GM12878 (cell line): ENCODE results near the gene DDX54. TPM values are rescaled to one million over a fixed set of nuclear protein-coding genes. Genes with fewer than 3 reads are reported as not detected.

Experiments
- ATAC-seq: fragments of 200-7000 bp; cut with Tn5 transposase; 3 replicates; pipeline ENCODE4 v1.9.1; 2020; ENCODE audit warnings: mild to moderate bottlenecking, moderate library complexity
- Bru-seq: library from RNA; stranded (reverse); fragments of 400-500 nt; gene quantifications from one replicate; lab custom pipeline; 2021; lab: Mats Ljungman, UMichigan
- BruChase-seq, 2 experiments: library from RNA; stranded (reverse); fragments of 400-500 nt; gene quantifications; one replicate each; lab custom pipeline; 2021; lab: Mats Ljungman, UMichigan
- BruUV-seq: library from RNA; stranded (reverse); fragments of 400-500 nt; replicated peaks from 2 replicates; lab custom pipeline; 2021; lab: Mats Ljungman, UMichigan
- CTCF ChIA-PET: fragments of 300-600 bp; sonication (Branson Sonifier 250); formaldehyde crosslinking; extraction: SDS; loops from one replicate; lab custom pipeline; 2021; ENCODE audit warnings: inconsistent platforms; lab: Yijun Ruan, JAX
- POLR2A ChIA-PET: fragments of 350-600 bp; formaldehyde crosslinking; extraction: SDS; loops from one replicate; lab custom pipeline; 2021; ENCODE audit warnings: inconsistent platforms; lab: Charles Lee
- RAD21 ChIA-PET: fragments of 300-600 bp; sonication (Branson Sonifier 250); formaldehyde crosslinking; loops from one replicate; lab custom pipeline; 2023; ENCODE audit warnings: antibody characterized with exemption; ENCODE audit not compliant: unreplicated experiment; lab: Charles Lee
- SMC1A ChIA-PET: fragments of 300-600 bp; sonication (Branson Sonifier 250); formaldehyde crosslinking; loops from one replicate; lab custom pipeline; 2023; ENCODE audit not compliant: unreplicated experiment, uncharacterized antibody; lab: Charles Lee
- DNase-seq: peaks from one replicate; pipeline ENCODE4 v3.0.0-alpha.2; 2011; ENCODE audit warnings: low read depth, low spot score
- FAIRE-seq: peaks from 3 replicates; lab custom pipeline; 2011; peaks lifted over from hg19 to GRCh38; lab: Jason Lieb, UNC
- H2AFZ ChIP-seq: 2 replicates; pipeline ENCODE4 v1.6.0; 2011; ENCODE audit warnings: low read depth, low read length, control low read depth; ENCODE audit not compliant: control insufficient read depth
- H3K27ac ChIP-seq: 2 replicates; pipeline ENCODE4 v1.5.1; 2011; ENCODE audit warnings: control low read depth; ENCODE audit not compliant: control insufficient read depth, insufficient read depth
- H3K27me3 ChIP-seq, 2 experiments: replicated peaks in 1 of 2; 2 replicates each; pipeline versions ENCODE4 v1.6.0 to v1.6.1; 2011; ENCODE audit warnings: low read length in 1 of 2; ENCODE audit not compliant: control insufficient read depth in 2 of 2, insufficient read depth in 2 of 2
- H3K36me3 ChIP-seq, 2 experiments: 2 replicates each; pipeline ENCODE4 v1.5.1; 2011; ENCODE audit warnings: low read length in 1 of 2; ENCODE audit not compliant: control insufficient read depth in 2 of 2, insufficient read depth in 2 of 2
- H3K4me1 ChIP-seq: 2 replicates; pipeline ENCODE4 v1.6.1; 2011; ENCODE audit warnings: mild to moderate bottlenecking, low read length, moderate library complexity, mixed read lengths; ENCODE audit not compliant: control insufficient read depth, insufficient read depth
- H3K4me2 ChIP-seq: 2 replicates; pipeline ENCODE4 v1.6.0; 2011; ENCODE audit warnings: control low read depth; ENCODE audit not compliant: control insufficient read depth, insufficient read depth
- H3K4me3 ChIP-seq: fragments of 200-600 bp; sonication (generic); 2 replicates; pipeline ENCODE4 v1.5.1; 2016
- H3K79me2 ChIP-seq: 2 replicates; pipeline ENCODE4 v1.6.0; 2011; ENCODE audit warnings: low read length; ENCODE audit not compliant: control insufficient read depth, insufficient read depth
- H3K9ac ChIP-seq: 2 replicates; pipeline ENCODE4 v1.8.0; 2011; ENCODE audit warnings: low read length, control low read depth, mixed read lengths; ENCODE audit not compliant: control insufficient read depth, insufficient read depth
- H3K9me3 ChIP-seq: replicated peaks from 3 replicates; pipeline ENCODE4 v1.5.1; 2011; ENCODE audit warnings: mild to moderate bottlenecking, low read length; ENCODE audit not compliant: control insufficient read depth, insufficient read depth
- H4K20me1 ChIP-seq: 2 replicates; pipeline ENCODE4 v1.6.0; 2011; ENCODE audit not compliant: control insufficient read depth, insufficient read depth
- CREM ChIP-seq: IDR thresholded peaks from 2 replicates; pipeline ENCODE4 v1.6.1; 2014; ENCODE audit warnings: antibody characterized with exemption, low read depth
- EGR1 ChIP-seq, 2 experiments: IDR thresholded peaks; 1 replicate in 1 of 2; 2 replicates in 1 of 2; pipeline ENCODE4 v1.6.1; 2011 to 2012; ENCODE audit warnings: low read depth in 2 of 2, low read length in 2 of 2, borderline replicate concordance in 1 of 2, mild to moderate bottlenecking in 1 of 2, moderate library complexity in 1 of 2
- KAT2A ChIP-seq: conservative IDR thresholded peaks from 2 replicates; pipeline ENCODE4 v1.6.1; 2011; ENCODE audit warnings: low read depth, low read length; ENCODE audit not compliant: control insufficient read depth
- NKRF ChIP-seq: fragments of 450-650 bp; conservative IDR thresholded peaks from 2 replicates; pipeline ENCODE4 v1.6.1; 2017; ENCODE audit warnings: mild to moderate bottlenecking, moderate library complexity
- PML ChIP-seq: IDR thresholded peaks from 2 replicates; pipeline ENCODE4 v1.6.1; 2012; ENCODE audit warnings: low read length, inconsistent platforms
- SREBF1 ChIP-seq: IDR thresholded peaks from 2 replicates; pipeline ENCODE4 v1.6.1; 2012; ENCODE audit warnings: mild to moderate bottlenecking, low read length
- TAF1 ChIP-seq: IDR thresholded peaks from 2 replicates; pipeline ENCODE4 v1.6.1; 2011; ENCODE audit warnings: mild to moderate bottlenecking, low read depth, low read length, borderline replicate concordance
- ZBTB11 ChIP-seq: fragments of 450-650 bp; formaldehyde crosslinking; IDR thresholded peaks from 2 replicates; pipeline ENCODE4 v1.5.0; 2022; ENCODE audit warnings: mild to moderate bottlenecking, missing genetic modification characterization
- WGBS: methylation state at CpG from one replicate; pipeline ENCODE4 v1.1.6; 2016; ENCODE audit warnings: low lambda C conversion rate; ENCODE audit not compliant: insufficient replicate concordance, insufficient coverage; ENCODE audit errors: missing lambda C conversion rate; 5-methylcytosine and 5-hydroxymethylcytosine counted together
- in situ Hi-C: fragments of 300-500 bp; cut with MboI; formaldehyde crosslinking; loops from 9 replicates; pipeline ENCODE4 v1.14.3; 2018; ENCODE audit warnings: mixed read lengths
- intact Hi-C: fragments of 100-400 bp; cut with micrococcal nuclease; formaldehyde crosslinking; loops from one replicate; pipeline ENCODE4 v1.14.2; 2022; ENCODE audit not compliant: unreplicated experiment
- long read RNA-seq, 2 experiments: library from polyadenylated mRNA; unstranded; transcript quantifications; one replicate each; pipeline ENCODE4 v2.0.0, GENCODE V29; 2019 to 2020
- polyA minus RNA-seq, 3 experiments: library from RNA; depleted of rRNA, polyadenylated mRNA; stranded (reverse); fragments of >200 nt; gene quantifications; 2 replicates each; pipeline ENCODE4 v1.2.3, GENCODE V29; 2011
- polyA plus RNA-seq, 11 experiments: library from polyadenylated mRNA; depleted of rRNA in 4 of 11; unstranded in 6 of 11; stranded (reverse) in 5 of 11; fragments of >200 nt; fragmentation: Nextera tagmentation in 4 of 11; fragmentation: Illumina TruSeq in 1 of 11; extraction: Ambion mirVana in 4 of 11; extraction: Trizol in 1 of 11; gene quantifications; 1 replicate in 1 of 11; 2 replicates in 10 of 11; pipeline versions ENCODE4 v1.2.1 to v1.2.3, GENCODE V29; 2011 to 2016; ENCODE audit warnings: inconsistent platforms in 2 of 11, missing spikeins in 2 of 11, low read depth in 1 of 11
- total RNA-seq, 4 experiments: library from RNA; depleted of rRNA in 3 of 4; stranded (reverse); fragments of >200 nt in 3 of 4; fragmentation: Illumina TruSeq in 1 of 4; extraction: Trizol in 1 of 4; gene quantifications; 2 replicates each; pipeline versions ENCODE4 v1.2.1 to v1.2.3, GENCODE V29; 2013 to 2021

Gene DDX54
- 71.0 and 82.8 TPM in 2 replicates for total RNA-seq (2013; cell fraction: nucleolus; rRNA removed)
- total RNA-seq (2014; rRNA removed) (44.3 and 58.9 TPM in 2 replicates), total RNA-seq (2014; rRNA removed; fragmentation: Illumina TruSeq; extraction: Trizol) (24.7 and 28.8 TPM in 2 replicates), total RNA-seq (2021) (94.6 and 115 TPM in 2 replicates), polyA plus RNA-seq (2011; rRNA removed) (37.5 and 73.2 TPM in 2 replicates), polyA plus RNA-seq (2014; fragmentation: Illumina TruSeq; extraction: Trizol) (6.2 and 27.9 TPM in 2 replicates), polyA plus RNA-seq (2014; fragmentation: Nextera tagmentation; extraction: Ambion mirVana) (1 to 10 TPM; 1.9 to 8.6 TPM), polyA plus RNA-seq (2014; rRNA removed) (53.7 and 67.0 TPM in 2 replicates), polyA plus RNA-seq (2016; fragmentation: Nextera tagmentation; extraction: Ambion mirVana) (10 to 100 TPM; 69.7 to 71.9 TPM), polyA minus RNA-seq (2011; rRNA and poly(A)+ RNA removed) (43.9 and 84.0 TPM in 2 replicates), Bru-seq, nascent RNA (percentile 77 among the genes with signal in this experiment), BruChase-seq, experiment 1, labeled RNA remaining after a 6-hour chase (percentile 85 among the genes with signal in this experiment), BruChase-seq, experiment 2, labeled RNA remaining after a 2-hour chase (percentile 77 among the genes with signal in this experiment)
- 14.3 TPM for polyA plus RNA-seq (2011; ENCODE audit: low read depth)
- polyA plus RNA-seq (2011; cell fraction: cytosol; rRNA removed) = 85.9 and 87.1 TPM in 2 replicates
- polyA plus RNA-seq (2011; cell fraction: nucleus; rRNA removed) = 94.1 and 163 TPM in 2 replicates
- 43.7 and 47.2 TPM in 2 replicates for polyA plus RNA-seq (2012)
- polyA minus RNA-seq (2011; cell fraction: cytosol; rRNA and poly(A)+ RNA removed) = 28.2 and 42.1 TPM in 2 replicates
- polyA minus RNA-seq (2011; cell fraction: nucleus; rRNA and poly(A)+ RNA removed) = 34.2 and 48.4 TPM in 2 replicates
- long read RNA-seq, experiment 1, full-length matches to known transcripts = 69 of 93 reads
- long read RNA-seq, experiment 1, partial matches to known transcripts = 12 of 93 reads
- long read RNA-seq, experiment 1, other reads (novel, unspliced or antisense) = 12 of 93 reads
- long read RNA-seq, experiment 2, full-length matches to known transcripts = 9 of 23 reads
- long read RNA-seq, experiment 2, partial matches to known transcripts = 10 of 23 reads
- long read RNA-seq, experiment 2, other reads (novel, unspliced or antisense) = 4 of 23 reads

- 2% methylated on average over 73 of the region's 89 CpGs for WGBS
- SMC1A ChIA-PET = interaction anchor here (0.7 to 4.4 kb wide), 11 partner anchors 10 to 237 kb away, joined by 3 to 24 read pairs (median 5); partner anchors contain the start of genes SDSL and SLC8B1
- DNase-seq = no peak
- intact Hi-C loops = loop anchor here (2.0 to 5.0 kb wide), 3 partner anchors 23 to 237 kb away; partner anchors contain the start of genes SDSL and TPCN1
- Histone ChIP-seq H3K27me3 (no peaks in the 10 kb centered on the region), H3K79me2 (peaks cover 50% of the 10 kb centered on the region), H2AFZ (peak within 1 kb of the TSS; percentile 97), H3K36me3 (peaks cover 6 to 20% of the 10 kb centered on the region in 2 experiments), H3K4me3 (peak within 1 kb of the TSS; percentile 86), H3K4me1 (peaks cover 9% of the 10 kb centered on the region), H3K4me2 (peak within 1 kb of the TSS; percentile 93), H3K9ac (peak within 1 kb of the TSS; percentile 97), H3K27ac (peak within 1 kb of the TSS; percentile 94), H4K20me1 (no peaks in the 10 kb centered on the region), H3K9me3 (no peaks in the 10 kb centered on the region)
- RAD21 ChIA-PET = interaction anchor here (0.8 to 2.4 kb wide), 8 partner anchors 10 to 261 kb away, joined by 3 to 10 read pairs (median 4); no protein-coding TSS in a partner anchor
- BruUV-seq = no TSS peak
- peak; percentile 67 for ATAC-seq
- in situ Hi-C loops = no loop called here
- peak; percentile 80 for FAIRE-seq
- CTCF ChIA-PET = interaction anchor here (0.7 to 3.9 kb wide), 11 partner anchors 11 to 197 kb away, joined by 3 to 29 read pairs (median 6); no protein-coding TSS in a partner anchor
- POLR2A ChIA-PET = interaction anchor here (0.6 to 2.9 kb wide), 7 partner anchors 14 to 120 kb away, joined by 3 to 21 read pairs (median 5); partner anchors contain the start of gene TPCN1
- TF ChIP-seq CREM (no peak), KAT2A (no peak), PML (peak; percentile 77; the same call in 1 of the 2 replicates), TAF1 (peak; percentile 93), SREBF1 (peak; percentile 94), EGR1 (IDR thresholded peaks at IDR 0.05; ENCODE audit: borderline replicate concordance in 1 of 2, low read depth in 2 of 2, low read length in 2 of 2) (peak in 1 of 2 experiments; percentile 37; a peak in 1 of 3 replicates), ZBTB11 (CRISPR knock-in tag) (peak; percentile 36; the same call in 1 of the 2 replicates), NKRF (peak; percentile 84)
Observed at GRCh38 chr12:113185180-113186032, at the start of gene DDX54, which contains the start of gene RITA1. DDX54 (minus strand) TSS chr12:113185478; CDS start chr12:113185451, 27 bp downstream. RITA1 (plus strand) TSS chr12:113185721; CDS start chr12:113186747, 1,026 bp downstream.
